GM18867 (cell line): ENCODE data around the gene AKAP13.

Experiments
- ATAC-seq: cut with Tn5 transposase; IDR thresholded peaks from one replicate; pipeline ENCODE4 v1.9.1; 2021; ENCODE audit warnings: mild to moderate bottlenecking, moderate library complexity; ENCODE audit not compliant: unreplicated experiment

The AKAP13 gene

GRCh38 chr15:85589851-85590250 lies 209.4 kb downstream of the AKAP13 start:
- ATAC-seq, result no peak

DNA sequence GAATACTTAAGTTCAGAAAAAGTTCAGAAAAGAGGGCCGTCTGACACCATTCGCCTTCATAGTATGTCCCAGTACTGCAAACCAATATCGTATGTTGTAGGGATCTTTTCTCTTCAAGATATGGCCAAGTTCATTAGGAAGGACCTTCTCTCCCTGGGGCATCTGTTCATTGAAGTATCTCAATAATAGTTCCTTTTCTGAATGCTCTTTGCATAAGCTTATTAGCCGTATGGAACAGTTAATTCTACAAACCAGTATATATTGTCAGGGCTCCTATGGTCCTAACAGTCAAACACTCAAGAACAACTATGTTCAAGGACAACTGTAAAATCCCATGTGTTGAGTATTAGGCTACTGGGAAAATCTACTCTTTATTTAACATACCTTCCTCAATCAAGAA lies 211.2 kb downstream of the AKAP13 start:
- ATAC-seq, result no peak

DNA sequence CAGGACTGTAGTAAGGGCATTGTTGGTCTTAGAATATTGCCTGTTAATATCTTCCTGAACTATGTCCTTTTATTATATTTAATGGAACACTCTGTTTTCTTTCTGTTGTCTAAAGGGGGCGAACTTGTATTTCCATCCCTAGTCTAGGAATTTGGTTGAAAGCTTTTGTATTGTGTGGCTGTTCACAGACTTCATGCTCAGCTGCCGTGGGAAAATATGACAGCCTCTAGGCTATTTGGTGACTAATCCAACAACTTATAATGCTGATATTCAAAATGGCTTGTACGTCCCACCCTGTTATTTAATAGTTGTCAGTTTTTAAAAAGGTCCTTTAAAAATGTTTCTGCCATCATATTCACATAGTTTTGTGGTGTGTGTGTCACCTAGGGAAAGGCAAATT lies 211.7 kb downstream of the AKAP13 start:
- ATAC-seq, result no peak

GRCh38 chr15:85593809-85594445 lies 213.5 kb downstream of the AKAP13 start:
- ATAC-seq, result no peak

DNA sequence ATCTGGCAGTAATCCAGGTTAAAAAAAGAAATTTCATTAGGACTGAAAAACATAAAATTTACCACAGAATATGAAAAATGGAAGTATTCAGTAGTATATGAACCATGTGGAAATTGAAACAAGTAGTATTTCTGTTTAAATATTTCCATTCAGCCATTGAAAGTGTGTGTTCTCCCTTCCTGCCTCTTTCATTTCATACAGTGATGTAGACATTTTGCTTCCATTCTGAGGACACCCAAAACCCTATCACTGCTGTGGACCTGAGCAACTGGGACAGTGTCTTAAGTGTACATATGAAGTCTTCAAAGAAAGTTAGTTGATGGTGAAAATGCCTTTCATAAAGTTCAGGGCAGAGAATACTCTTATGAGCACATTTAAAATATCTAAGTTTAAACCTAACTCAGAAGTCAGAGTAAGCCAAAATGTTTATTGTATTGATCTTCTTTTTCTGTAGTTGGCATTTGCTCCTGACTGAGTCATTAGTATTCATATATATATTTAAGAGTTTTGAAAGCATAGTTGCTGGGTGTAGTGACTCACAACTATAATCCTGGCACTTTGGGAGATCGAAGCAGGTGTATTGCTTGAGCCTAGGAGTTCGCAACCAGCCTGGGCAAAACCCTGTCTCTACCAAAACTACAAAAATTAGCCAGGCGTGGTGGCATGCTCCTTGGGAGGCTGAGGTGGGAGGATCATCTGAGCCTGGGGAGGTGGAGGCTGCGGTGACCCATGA lies 215.6 kb downstream of the AKAP13 start:
- no peak for ATAC-seq

- no peak for ATAC-seq
Measured at GRCh38 chr15:85597155-85597815, 216.9 kb downstream of the AKAP13 start.

GRCh38 chr15:85598219-85598618 lies 217.8 kb downstream of the AKAP13 start:
- ATAC-seq, result no peak

- ATAC-seq, result no peak
Measured at GRCh38 chr15:85598718-85599398, 218.5 kb downstream of the AKAP13 start.

- no peak for ATAC-seq
Measured at GRCh38 chr15:85600001-85600400, 219.6 kb downstream of the AKAP13 start.

DNA sequence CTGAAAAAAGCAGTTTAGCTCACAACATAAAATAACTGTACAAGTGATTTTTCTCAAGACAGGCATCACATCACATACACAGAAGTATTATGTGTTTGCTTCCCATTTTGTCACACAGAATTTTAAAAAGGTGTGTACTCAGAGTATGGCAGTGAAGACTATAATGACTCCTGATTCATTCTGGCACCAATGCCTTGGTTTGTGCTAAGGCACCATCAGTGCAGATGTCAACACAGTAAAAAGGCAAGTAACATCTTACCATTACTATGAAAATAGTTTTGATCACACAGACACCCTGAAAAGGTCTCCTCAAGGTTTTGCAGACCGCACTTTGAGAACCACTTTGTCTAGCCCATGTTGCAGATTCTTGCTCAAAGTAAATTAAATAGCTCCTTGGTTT lies 222.8 kb downstream of the AKAP13 start:
- no peak for ATAC-seq

DNA sequence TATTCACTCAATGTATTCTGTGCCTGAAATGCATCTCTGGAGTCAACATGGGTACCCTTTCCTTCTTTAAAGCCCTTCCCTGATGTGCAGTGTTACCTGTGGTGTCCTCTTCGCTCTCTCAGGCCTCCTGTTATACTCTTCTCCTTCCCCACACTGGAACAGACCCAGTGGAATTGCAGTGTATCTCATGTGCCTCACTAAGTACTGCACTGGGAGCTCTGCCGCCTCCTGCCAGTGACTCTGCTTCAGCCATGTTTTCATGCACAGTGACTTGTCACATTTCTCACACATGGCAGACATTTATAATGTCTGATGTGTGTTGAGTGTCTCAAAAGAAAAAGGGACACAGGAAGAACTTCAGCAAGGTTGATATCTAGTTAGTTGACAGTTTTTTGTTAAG lies 223.3 kb downstream of the AKAP13 start:
- no peak for ATAC-seq

DNA sequence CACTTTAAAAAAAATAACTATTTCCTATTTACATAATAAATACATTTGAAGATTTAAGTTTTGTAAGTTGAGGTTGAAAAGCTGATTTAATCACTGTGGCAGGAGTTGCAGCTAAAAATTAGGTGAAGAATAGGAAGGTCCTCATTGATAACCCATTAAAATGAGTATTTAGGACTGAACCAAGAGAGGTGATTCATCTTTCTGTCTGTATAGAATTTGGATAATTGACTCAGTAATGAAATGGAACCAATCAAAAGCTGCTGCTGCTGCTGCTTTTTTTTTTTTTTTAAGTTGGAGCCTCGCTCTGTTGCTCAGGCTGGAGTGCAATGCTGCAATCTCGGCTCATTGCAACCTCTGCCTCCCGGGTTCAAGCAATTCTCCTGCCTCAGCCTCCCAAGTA lies 223.8 kb downstream of the AKAP13 start:
- ATAC-seq, result no peak

- ATAC-seq, result no peak
Measured at GRCh38 chr15:85606738-85607137, 226.3 kb downstream of the AKAP13 start.

DNA sequence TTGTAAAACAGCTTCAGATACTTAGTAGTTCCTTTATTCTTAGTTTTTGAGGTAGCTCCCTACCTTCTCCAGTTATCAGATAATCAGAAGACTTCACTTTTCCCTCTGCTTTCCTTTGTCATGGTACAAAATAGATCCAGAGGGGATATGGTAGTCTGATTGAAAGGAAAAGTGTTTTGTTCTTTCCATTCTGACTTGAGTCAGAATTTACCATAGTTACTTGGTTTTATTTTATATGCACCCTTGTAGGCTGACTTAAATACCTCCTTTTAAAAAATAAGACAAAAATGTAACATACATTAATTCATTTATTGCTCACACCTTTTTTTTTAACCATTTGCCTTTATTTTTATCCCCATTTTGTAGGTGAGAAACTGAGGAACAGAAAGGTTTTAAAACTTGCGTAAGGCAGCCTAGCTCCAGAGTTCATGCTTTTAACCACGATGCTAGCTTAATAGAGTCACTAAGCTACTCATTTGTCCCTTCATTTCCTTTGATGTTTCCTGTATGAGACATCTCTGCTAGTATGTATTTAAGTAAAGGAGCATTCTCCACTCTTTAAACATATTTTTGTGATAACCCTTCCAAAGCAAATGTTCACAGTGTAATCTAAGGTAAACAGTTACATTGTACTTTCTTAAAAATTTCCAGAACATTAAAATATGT lies 226.9 kb downstream of the AKAP13 start:
- ATAC-seq, result no peak

DNA sequence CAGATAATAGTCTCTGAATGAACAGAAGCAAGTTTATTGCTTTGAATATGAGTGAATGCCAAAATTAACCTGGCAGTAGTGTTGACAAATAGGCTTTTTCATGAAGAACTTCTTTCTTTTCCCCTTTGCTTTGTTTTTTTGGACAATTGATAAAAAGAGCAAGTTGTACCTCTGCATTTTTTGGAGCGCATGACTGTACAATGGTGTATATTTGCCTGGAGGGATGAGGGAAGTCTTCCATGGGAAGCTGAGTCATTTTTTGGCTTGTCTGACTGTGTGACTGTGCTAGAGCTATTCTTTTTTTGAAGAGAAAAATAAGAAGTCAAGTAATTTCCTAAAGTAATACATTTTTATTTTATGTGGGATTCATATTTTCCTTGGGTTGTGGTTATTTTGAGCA lies 227.4 kb downstream of the AKAP13 start:
- ATAC-seq, result no peak

DNA sequence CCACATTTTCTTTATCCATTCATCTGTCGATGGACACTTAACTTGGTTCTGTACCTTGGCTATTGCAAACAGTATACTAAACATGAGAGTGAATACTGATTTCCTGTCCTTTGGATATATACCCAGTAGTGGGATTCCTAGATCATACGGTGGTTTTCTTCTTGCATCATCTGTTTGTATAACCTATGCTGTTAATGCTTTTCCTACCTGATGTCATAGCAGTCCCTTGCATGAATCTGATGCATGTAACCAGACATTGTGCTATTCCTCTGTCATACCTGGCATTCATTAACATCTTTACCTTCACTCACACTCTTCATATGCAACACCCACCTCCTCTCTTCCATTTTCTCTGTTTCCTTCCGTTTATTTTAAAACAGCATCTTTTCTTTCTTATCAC lies 229.1 kb downstream of the AKAP13 start:
- ATAC-seq, result no peak

- no peak for ATAC-seq
Measured at GRCh38 chr15:85611361-85611760, 231.0 kb downstream of the AKAP13 start.

GRCh38 chr15:85614059-85614458 lies 233.7 kb downstream of the AKAP13 start:
- no peak for ATAC-seq

DNA sequence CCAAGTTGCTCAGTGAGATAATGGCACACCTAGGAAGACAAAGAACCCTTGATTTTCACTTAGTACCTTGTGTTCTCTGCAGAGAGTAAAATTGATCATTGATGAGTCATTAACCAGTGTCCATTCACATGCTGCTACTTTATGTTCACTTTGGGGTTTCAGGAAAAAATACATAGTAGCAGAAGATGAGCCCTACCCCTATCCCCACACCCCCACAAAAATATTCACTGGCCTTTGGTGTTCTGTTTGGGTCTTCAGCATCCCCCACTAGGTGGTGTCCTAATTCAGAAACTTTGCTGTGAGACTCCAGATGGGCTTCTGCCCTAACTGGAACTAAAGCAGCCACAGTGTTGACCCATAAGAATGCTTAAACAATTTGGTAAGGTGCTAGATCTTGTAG lies 235.5 kb downstream of the AKAP13 start:
- ATAC-seq, result peak; percentile 75

DNA sequence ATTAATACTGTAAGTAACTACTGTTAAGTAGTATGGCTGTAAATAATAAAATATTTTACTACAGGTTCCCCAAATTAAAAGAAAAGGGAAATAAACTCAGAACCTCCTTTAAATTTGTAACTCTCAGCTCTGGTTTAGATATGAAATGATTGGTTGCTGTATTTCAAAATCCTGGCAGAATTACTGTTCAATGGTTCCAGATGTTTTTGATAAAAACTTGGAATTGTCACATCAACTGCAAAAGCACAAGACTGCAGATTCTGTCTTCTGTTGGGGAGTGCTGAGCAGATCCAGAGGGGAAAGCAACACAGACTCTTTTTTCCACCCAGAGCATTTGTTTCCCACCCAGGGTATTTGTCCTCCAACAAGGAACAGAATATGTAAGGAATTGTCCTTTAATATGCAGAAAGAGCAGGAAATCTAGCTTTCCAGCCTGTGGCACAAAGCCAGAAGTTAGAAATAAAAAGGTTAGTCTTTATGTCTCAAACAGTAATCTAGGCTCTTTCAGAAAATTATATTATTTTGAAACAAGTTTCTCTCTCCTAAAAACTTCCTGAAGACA lies 236.2 kb downstream of the AKAP13 start:
- no peak for ATAC-seq

DNA sequence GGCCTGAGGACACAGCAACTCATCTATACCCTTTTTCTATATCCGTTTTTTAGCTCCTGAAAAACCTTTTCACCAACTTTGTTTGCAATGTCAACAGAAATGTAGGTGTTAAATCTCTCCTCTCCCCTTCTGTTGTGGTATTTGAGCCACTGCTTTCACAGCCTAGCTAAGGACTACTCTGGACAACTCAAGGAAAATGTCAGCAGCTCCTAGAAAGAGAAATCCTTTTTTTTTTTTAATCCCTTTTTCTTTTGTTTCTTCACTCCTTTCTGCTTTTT lies 237.8 kb downstream of the AKAP13 start:
- no peak for ATAC-seq
